Lower leg skin (tissue), 4 donors: ENCODE data around the gene YWHAQ. TPM values are rescaled to one million over a fixed set of nuclear protein-coding genes. Genes with fewer than 3 reads are reported as not detected.

Experiments used
- DNase-seq, 2 donors: peaks; one replicate each; pipeline ENCODE4 v3.0.0-alpha.2; 2019; ENCODE audit warnings: low spot score in 2 of 2
- H3K4me3 ChIP-seq: fragments of 200-600 bp; sonication (generic); 2 replicates; pipeline ENCODE4 v1.5.1; 2017; ENCODE audit warnings: mild to moderate bottlenecking, low read depth; ENCODE audit not compliant: poor library complexity, severe bottlenecking
- CTCF ChIP-seq, 3 donors: fragments of 450-650 bp; IDR thresholded peaks; one replicate each; pipeline ENCODE4 v1.5.1; 2016; ENCODE audit warnings: antibody characterized with exemption in 3 of 3, mild to moderate bottlenecking in 3 of 3, moderate library complexity in 2 of 3
- POLR2A ChIP-seq, 2 donors: fragments of 450-650 bp; IDR thresholded peaks; one replicate each; pipeline ENCODE4 v1.6.1; 2016 to 2017; ENCODE audit warnings: antibody characterized with exemption in 2 of 2, mild to moderate bottlenecking in 1 of 2, moderate library complexity in 1 of 2
- WGBS, 2 donors: methylation state at CpG; one replicate each; pipeline ENCODE4 v1.1.5; 2018; 5-methylcytosine and 5-hydroxymethylcytosine counted together
- intact Hi-C: fragments of 100-400 bp; cut with DNase I; formaldehyde crosslinking; loops from one replicate; pipeline ENCODE4 v1.15.0; 2023; ENCODE audit warnings: low total_unique reads
- total RNA-seq, 4 donors: library from RNA; depleted of rRNA; stranded (reverse); fragments of >200 nt; gene quantifications; one replicate each; pipeline ENCODE4 v1.1.0, GENCODE V29; 2016

Gene YWHAQ
- total RNA-seq, 4 donors from 2014 or later, result 85.6 to 159 (median 121) TPM

DNA sequence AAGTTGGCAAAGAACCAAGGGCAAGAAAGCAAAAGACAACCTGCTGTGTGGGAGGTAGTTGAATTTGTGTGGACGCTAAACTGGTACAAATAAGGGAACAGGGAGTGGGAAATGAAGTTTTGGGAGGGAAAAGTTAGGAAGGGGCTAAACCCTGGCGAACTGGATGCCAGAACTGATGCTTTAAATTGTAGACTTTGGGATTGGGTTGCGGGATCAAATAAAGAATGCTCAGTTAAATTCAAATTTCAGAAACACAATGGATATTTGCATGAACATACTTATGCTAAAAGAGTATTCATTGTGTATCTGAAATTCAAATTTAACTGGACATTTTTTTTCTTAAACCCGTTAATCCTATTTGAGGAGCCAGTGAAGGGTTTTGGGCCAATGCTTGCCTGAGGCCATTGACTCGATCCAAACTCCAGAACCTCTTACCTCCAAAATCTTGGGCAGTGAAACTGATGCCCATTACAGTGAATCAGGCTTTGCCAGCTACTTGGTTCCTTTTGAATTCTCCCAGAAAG is 44.2 kb upstream of the YWHAQ start:
- intact Hi-C loops, result no loop called here
- WGBS, 2 donors, result 70 to 76% methylated on average over 5 of the region's 5 CpGs
- no peak for TF ChIP-seq POLR2A (IDR thresholded peaks at IDR 0.05)
- TF ChIP-seq CTCF (IDR thresholded peaks at IDR 0.05), result no peak
- no peak overlapping the region for H3K4me3 ChIP-seq
- no peak for DNase-seq

GRCh38 chr2:9673914-9674481 is 43.2 kb upstream of the YWHAQ start:
- 81 to 84% methylated on average over 6 of the region's 6 CpGs for WGBS, 2 donors
- no peak for DNase-seq
- H3K4me3 ChIP-seq, result no peak overlapping the region
- intact Hi-C loops, result no loop called here
- TF ChIP-seq POLR2A (IDR thresholded peaks at IDR 0.05) (no peak), CTCF (IDR thresholded peaks at IDR 0.05) (no peak)

DNA sequence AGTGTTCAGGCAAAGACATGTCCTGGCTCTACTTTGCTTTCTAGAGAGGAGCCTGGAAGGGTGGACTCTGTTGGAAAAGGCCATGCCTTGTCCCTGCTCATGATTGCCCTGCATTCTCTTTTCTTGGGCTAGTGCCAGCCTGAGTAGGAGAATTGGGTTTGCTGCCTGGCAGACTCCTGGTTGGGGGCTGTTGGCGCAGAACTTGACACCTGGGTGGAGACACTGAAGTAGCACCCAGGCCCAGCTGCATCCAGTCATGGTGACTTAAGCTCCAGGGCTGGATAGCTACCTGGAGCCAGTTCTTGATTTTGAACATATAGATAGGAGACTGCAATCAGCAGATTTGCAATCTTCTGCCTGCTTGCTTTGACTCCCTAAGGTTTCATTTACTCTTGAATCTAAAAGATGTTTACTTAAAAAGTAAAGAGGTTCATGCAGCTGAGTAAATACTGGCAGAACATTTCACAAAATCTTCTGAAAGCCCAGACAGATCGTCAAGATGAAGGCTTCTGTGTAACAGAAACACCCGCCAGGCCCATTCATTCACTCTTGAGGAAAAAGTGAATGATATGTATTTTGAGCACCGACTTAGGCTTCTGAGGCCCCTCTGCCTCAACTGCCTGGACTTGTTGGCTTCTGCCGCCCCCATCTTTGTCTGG is 38.0 kb upstream of the YWHAQ start:
- no peak for DNase-seq
- no peak overlapping the region for H3K4me3 ChIP-seq
- 74 to 76% methylated on average over 5 of the region's 5 CpGs for WGBS, 2 donors
- no peak for TF ChIP-seq CTCF (IDR thresholded peaks at IDR 0.05)
- TF ChIP-seq POLR2A (IDR thresholded peaks at IDR 0.05), result no peak
- intact Hi-C loops, result no loop called here

- TF ChIP-seq POLR2A (IDR thresholded peaks at IDR 0.05) (no peak), CTCF (IDR thresholded peaks at IDR 0.05) (no peak)
- 89 to 94% methylated on average over 3 of the region's 3 CpGs for WGBS, 2 donors
- no peak overlapping the region for H3K4me3 ChIP-seq
- intact Hi-C loops, result no loop called here
- no peak for DNase-seq
These were observed 37.0 kb upstream of the YWHAQ start for GRCh38 chr2:9667826-9668225.

- DNase-seq, result no peak
- 48 to 61% methylated on average over 3 of the region's 3 CpGs for WGBS, 2 donors
- no peak overlapping the region for H3K4me3 ChIP-seq
- intact Hi-C loops, result no loop called here
- no peak for TF ChIP-seq CTCF (IDR thresholded peaks at IDR 0.05)
- TF ChIP-seq POLR2A (IDR thresholded peaks at IDR 0.05), result no peak
These were observed 35.5 kb upstream of the YWHAQ start for GRCh38 chr2:9666306-9666705.
